ENCODE measurements around the gene AGAP1.

Gene AGAP1

GRCh38 chr2:236157366-236157765, 663.5 kb downstream of the AGAP1 start:
- no peak for ATAC-seq

- no peak for ATAC-seq
Measured at GRCh38 chr2:236157815-236158498, 664.1 kb downstream of the AGAP1 start.

- ATAC-seq: no peak
Measured at GRCh38 chr2:236158969-236159777, 665.3 kb downstream of the AGAP1 start.

- ATAC-seq: no peak
Measured at GRCh38 chr2:236159778-236160170, 665.9 kb downstream of the AGAP1 start.

- ATAC-seq: no peak
Measured at GRCh38 chr2:236160366-236161081, 666.7 kb downstream of the AGAP1 start.

GRCh38 chr2:236161082-236161462, 667.2 kb downstream of the AGAP1 start:
- no peak for ATAC-seq

GRCh38 chr2:236161531-236161930, 667.7 kb downstream of the AGAP1 start:
- no peak for ATAC-seq

GRCh38 chr2:236162031-236162845, 668.4 kb downstream of the AGAP1 start:
- ATAC-seq: no peak

GRCh38 chr2:236162882-236163470, 669.1 kb downstream of the AGAP1 start:
- ATAC-seq: no peak

- no peak for ATAC-seq
Measured at GRCh38 chr2:236163471-236164200, 669.8 kb downstream of the AGAP1 start.

GRCh38 chr2:236164201-236164924, 670.5 kb downstream of the AGAP1 start:
- ATAC-seq: no peak

- no peak for ATAC-seq
Measured at GRCh38 chr2:236164925-236165841, 671.3 kb downstream of the AGAP1 start.

GRCh38 chr2:236165842-236166795, 672.3 kb downstream of the AGAP1 start:
- no peak for ATAC-seq

- no peak for ATAC-seq
Measured at GRCh38 chr2:236166796-236167296, 673.0 kb downstream of the AGAP1 start.

- no peak for ATAC-seq
Measured at GRCh38 chr2:236167297-236168109, 673.7 kb downstream of the AGAP1 start.

- ATAC-seq: no peak
Measured at GRCh38 chr2:236168110-236169080, 674.6 kb downstream of the AGAP1 start, which contains the start of gene GBX2. Gene GBX2, minus strand, starts transcription at chr2:236168386. Its CDS starts 415 bp downstream, at chr2:236167971.

Measured in activated CD4-positive, CD25-positive, alpha-beta regulatory T cell treated with anti-CD3 and anti-CD28 coated beads, Interleukin-2, amount 50 U/mL, for 24 hours (primary cell).